ENCODE data around the gene PRIM2.
"Not testable (repeated sequence)": the region's sequence is repeated elsewhere in the genome, so short reads cannot be mapped to it uniquely, and the experiment has no call there.

The PRIM2 gene

GRCh38 chr6:57472861-57473362 lies 155.5 kb downstream of the PRIM2 start:
- H3K4me1 Mint-ChIP-seq (ENCODE audit: low read depth); H3K36me3 Mint-ChIP-seq (ENCODE audit: low read depth); H3K4me3 Mint-ChIP-seq; DNase-seq; H3K27ac Mint-ChIP-seq; H3K9me3 Mint-ChIP-seq; H3K27me3 Mint-ChIP-seq: not testable (repeated sequence)

DNA sequence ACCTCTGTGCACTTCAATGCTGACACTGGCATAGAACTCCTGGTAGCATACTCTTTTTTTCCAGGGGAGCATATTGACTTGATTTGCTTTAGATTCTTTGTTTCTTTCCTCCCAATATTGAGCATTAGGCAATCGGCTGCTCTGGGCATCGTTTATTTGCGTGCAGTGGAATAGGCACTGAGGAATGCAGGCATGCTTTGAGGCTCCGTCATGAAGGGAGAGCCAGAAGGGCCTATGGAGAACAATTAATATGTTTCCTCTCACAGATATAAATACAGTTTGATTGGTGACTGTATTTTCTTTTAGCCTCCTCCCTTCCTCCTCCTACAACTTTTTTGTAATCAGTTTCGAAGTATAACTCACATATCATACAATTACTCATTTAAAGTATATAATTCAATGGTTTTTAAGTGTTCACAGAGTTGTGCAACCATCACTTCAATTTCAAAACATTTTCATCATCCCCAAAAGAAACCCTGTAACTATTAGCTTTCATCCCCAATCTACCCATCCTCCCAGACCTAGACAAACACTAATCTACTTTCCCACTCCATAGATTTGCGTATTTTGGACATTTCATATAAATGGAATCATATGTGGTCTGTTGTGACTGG lies 157.5 kb downstream of the PRIM2 start:
- H3K9me3 Mint-ChIP-seq; H3K36me3 Mint-ChIP-seq (ENCODE audit: low read depth); H3K27ac Mint-ChIP-seq; H3K4me3 Mint-ChIP-seq; H3K27me3 Mint-ChIP-seq; DNase-seq; H3K4me1 Mint-ChIP-seq (ENCODE audit: low read depth): not testable (repeated sequence)

DNA sequence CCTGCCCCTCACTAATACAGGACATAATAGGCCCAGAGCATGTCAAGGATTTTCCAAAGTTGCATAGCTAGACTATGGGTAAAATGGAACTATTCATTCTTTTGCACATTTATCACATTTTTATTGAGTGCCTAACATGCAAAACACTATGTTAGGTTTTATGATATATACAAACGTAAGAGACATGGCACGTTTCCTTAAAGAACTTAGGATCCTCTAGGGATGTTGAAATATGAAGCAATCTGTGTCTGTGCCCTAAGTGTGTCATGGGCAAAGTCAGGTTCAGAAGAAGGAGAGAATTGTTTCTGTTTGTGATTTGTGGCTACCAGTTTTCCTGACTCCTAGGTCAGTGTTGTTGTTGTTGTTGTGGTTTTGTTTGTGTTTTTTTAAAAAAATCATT lies 158.2 kb downstream of the PRIM2 start:
- H3K27ac Mint-ChIP-seq; H3K36me3 Mint-ChIP-seq (ENCODE audit: low read depth); H3K9me3 Mint-ChIP-seq; H3K27me3 Mint-ChIP-seq; DNase-seq; H3K4me1 Mint-ChIP-seq (ENCODE audit: low read depth); H3K4me3 Mint-ChIP-seq: not testable (repeated sequence)

DNA sequence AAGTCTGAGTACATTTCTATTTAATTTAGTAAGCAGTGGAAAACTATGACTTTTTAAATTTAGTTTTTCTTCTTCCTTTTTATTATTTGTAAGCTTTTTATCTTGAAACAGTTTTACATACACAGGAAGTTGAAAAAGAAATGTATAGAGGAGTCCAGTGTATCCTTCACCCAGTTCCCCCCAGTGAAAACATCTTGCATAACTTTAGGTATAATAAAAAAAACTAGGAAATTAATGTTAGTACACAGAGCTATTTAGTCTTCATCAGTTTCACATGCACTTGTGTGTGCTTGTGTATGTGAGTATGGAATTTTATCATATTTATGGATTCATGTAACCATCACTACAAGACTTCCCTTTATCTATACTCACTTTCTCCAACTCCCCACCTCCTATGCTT lies 162.8 kb downstream of the PRIM2 start:
- DNase-seq; H3K27ac Mint-ChIP-seq; H3K27me3 Mint-ChIP-seq; H3K4me1 Mint-ChIP-seq (ENCODE audit: low read depth); H3K4me3 Mint-ChIP-seq; H3K9me3 Mint-ChIP-seq: not testable (repeated sequence)
- H3K36me3 Mint-ChIP-seq (ENCODE audit: low read depth), result peaks cover 22% of the 10 kb centered on the region

GRCh38 chr6:57481121-57481520 lies 163.7 kb downstream of the PRIM2 start:
- H3K9me3 Mint-ChIP-seq; DNase-seq; H3K27ac Mint-ChIP-seq; H3K4me1 Mint-ChIP-seq (ENCODE audit: low read depth); H3K4me3 Mint-ChIP-seq; H3K27me3 Mint-ChIP-seq: not testable (repeated sequence)
- H3K36me3 Mint-ChIP-seq (ENCODE audit: low read depth), result peaks cover 22% of the 10 kb centered on the region

GRCh38 chr6:57482471-57482870 lies 165.0 kb downstream of the PRIM2 start:
- H3K4me1 Mint-ChIP-seq (ENCODE audit: low read depth); H3K4me3 Mint-ChIP-seq; H3K27me3 Mint-ChIP-seq; H3K27ac Mint-ChIP-seq; H3K9me3 Mint-ChIP-seq; DNase-seq: not testable (repeated sequence)
- peaks cover 22% of the 10 kb centered on the region for H3K36me3 Mint-ChIP-seq (ENCODE audit: low read depth)

- peaks cover 16% of the 10 kb centered on the region for H3K36me3 Mint-ChIP-seq (ENCODE audit: low read depth)
- H3K4me1 Mint-ChIP-seq (ENCODE audit: low read depth); H3K27ac Mint-ChIP-seq; H3K27me3 Mint-ChIP-seq; H3K4me3 Mint-ChIP-seq; DNase-seq; H3K9me3 Mint-ChIP-seq: not testable (repeated sequence)
Observed at GRCh38 chr6:57486494-57487081, 169.2 kb downstream of the PRIM2 start.

DNA sequence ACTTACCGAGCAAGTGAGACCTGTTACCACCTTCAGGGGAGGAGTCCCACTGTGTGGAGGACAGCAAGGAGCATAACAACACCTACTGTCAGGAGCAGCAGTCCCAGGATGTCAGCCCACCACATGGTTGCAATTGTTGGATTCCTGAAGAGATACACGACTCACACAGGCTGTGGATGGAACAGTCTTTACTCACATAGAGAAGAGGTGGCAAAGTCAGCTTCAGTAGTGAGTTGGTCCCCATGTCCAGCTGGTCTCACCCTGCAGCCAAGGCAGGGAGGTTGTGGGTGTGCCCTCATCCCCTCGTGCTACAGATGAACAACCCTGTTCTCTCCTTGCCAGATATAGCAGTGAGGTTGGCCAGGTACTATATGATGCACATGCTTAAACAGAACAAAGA lies 171.1 kb downstream of the PRIM2 start:
- not testable (repeated sequence) for H3K36me3 Mint-ChIP-seq (ENCODE audit: low read depth); H3K27ac Mint-ChIP-seq; H3K4me3 Mint-ChIP-seq; H3K27me3 Mint-ChIP-seq; H3K9me3 Mint-ChIP-seq; DNase-seq; H3K4me1 Mint-ChIP-seq (ENCODE audit: low read depth)

GRCh38 chr6:57489887-57490286 lies 172.5 kb downstream of the PRIM2 start:
- not testable (repeated sequence) for H3K4me3 Mint-ChIP-seq; H3K4me1 Mint-ChIP-seq (ENCODE audit: low read depth); H3K36me3 Mint-ChIP-seq (ENCODE audit: low read depth); H3K27ac Mint-ChIP-seq; DNase-seq; H3K9me3 Mint-ChIP-seq; H3K27me3 Mint-ChIP-seq

- not testable (repeated sequence) for H3K4me1 Mint-ChIP-seq (ENCODE audit: low read depth); H3K27me3 Mint-ChIP-seq; H3K36me3 Mint-ChIP-seq (ENCODE audit: low read depth); DNase-seq; H3K4me3 Mint-ChIP-seq; H3K9me3 Mint-ChIP-seq; H3K27ac Mint-ChIP-seq
Observed at GRCh38 chr6:57491795-57492194, 174.4 kb downstream of the PRIM2 start.

- H3K4me1 Mint-ChIP-seq (ENCODE audit: low read depth); H3K27ac Mint-ChIP-seq; DNase-seq; H3K9me3 Mint-ChIP-seq; H3K27me3 Mint-ChIP-seq; H3K36me3 Mint-ChIP-seq (ENCODE audit: low read depth); H3K4me3 Mint-ChIP-seq: not testable (repeated sequence)
Observed at GRCh38 chr6:57496251-57496650, 178.8 kb downstream of the PRIM2 start.

- DNase-seq; H3K27ac Mint-ChIP-seq; H3K36me3 Mint-ChIP-seq (ENCODE audit: low read depth); H3K4me3 Mint-ChIP-seq; H3K9me3 Mint-ChIP-seq; H3K27me3 Mint-ChIP-seq; H3K4me1 Mint-ChIP-seq (ENCODE audit: low read depth): not testable (repeated sequence)
Observed at GRCh38 chr6:57500368-57501021, 183.1 kb downstream of the PRIM2 start.

GRCh38 chr6:57502387-57502786 lies 185.0 kb downstream of the PRIM2 start:
- not testable (repeated sequence) for H3K9me3 Mint-ChIP-seq; H3K4me1 Mint-ChIP-seq (ENCODE audit: low read depth); H3K36me3 Mint-ChIP-seq (ENCODE audit: low read depth); H3K27me3 Mint-ChIP-seq; DNase-seq; H3K4me3 Mint-ChIP-seq; H3K27ac Mint-ChIP-seq

- not testable (repeated sequence) for H3K36me3 Mint-ChIP-seq (ENCODE audit: low read depth); H3K4me1 Mint-ChIP-seq (ENCODE audit: low read depth); H3K4me3 Mint-ChIP-seq; H3K27me3 Mint-ChIP-seq; DNase-seq; H3K27ac Mint-ChIP-seq; H3K9me3 Mint-ChIP-seq
Observed at GRCh38 chr6:57505251-57505650, 187.8 kb downstream of the PRIM2 start.

GRCh38 chr6:57510390-57510789 lies 193.0 kb downstream of the PRIM2 start:
- not testable (repeated sequence) for H3K27me3 Mint-ChIP-seq; DNase-seq; H3K27ac Mint-ChIP-seq; H3K9me3 Mint-ChIP-seq; H3K4me3 Mint-ChIP-seq; H3K4me1 Mint-ChIP-seq (ENCODE audit: low read depth); H3K36me3 Mint-ChIP-seq (ENCODE audit: low read depth)

All from activated T-cell treated with anti-CD3 and anti-CD28 coated beads, Interleukin-2, amount 50 U/mL, for 24 hours (primary cell).